SK-N-SH (cell line): ENCODE measurements around the gene EPHA3. TPM values are rescaled to one million over a fixed set of nuclear protein-coding genes. Genes with fewer than 3 reads are reported as not detected.

Source experiments
- CTCF ChIA-PET: fragments of 300-600, 350-600 bp; formaldehyde crosslinking; extraction: SDS; loops from one replicate; lab custom pipeline; 2021; lab: Yijun Ruan, JAX
- POLR2A ChIA-PET: fragments of 350-600 bp; sonication (Branson Sonifier 250); formaldehyde crosslinking; extraction: SDS; loops from one replicate; lab custom pipeline; 2020; ENCODE audit warnings: antibody characterized with exemption, inconsistent platforms; lab: Yijun Ruan, JAX
- DNase-seq: peaks from one replicate; pipeline ENCODE4 v3.0.0; 2012
- H2AFZ ChIP-seq: fragments of 200-600 bp; sonication (generic); 2 replicates; pipeline ENCODE4 v1.8.1; 2016; ENCODE audit warnings: antibody characterized with exemption, mild to moderate bottlenecking, low read depth
- H3F3A ChIP-seq: fragments of 200-600 bp; sonication (generic); replicated peaks from 2 replicates; pipeline ENCODE3; 2016; ENCODE audit warnings: antibody characterized with exemption, mild to moderate bottlenecking; ENCODE audit not compliant: insufficient read depth
- H3K27ac ChIP-seq, 2 experiments: fragments of 200-500 bp in 1 of 2; fragments of 200-600 bp in 1 of 2; sonication (Bioruptor generic) in 1 of 2; sonication (generic), shearing (Covaris generic) in 1 of 2; 2 replicates each; pipeline versions ENCODE4 v1.5.1 to v1.6.1; 2014 to 2016; ENCODE audit warnings: low read depth in 2 of 2, inconsistent platforms in 1 of 2, low read length in 1 of 2, mild to moderate bottlenecking in 1 of 2, mixed read lengths in 1 of 2
- H3K27me3 ChIP-seq: fragments of 200-600 bp; sonication (generic), shearing (Covaris generic); 2 replicates; pipeline ENCODE4 v1.6.1; 2016; ENCODE audit warnings: mixed run types; ENCODE audit not compliant: insufficient read depth
- H3K36me3 ChIP-seq, 2 experiments: fragments of 200-500 bp in 1 of 2; fragments of 200-600 bp in 1 of 2; sonication (Bioruptor generic) in 1 of 2; sonication (generic) in 1 of 2; replicated peaks in 1 of 2; 2 replicates each; pipeline versions ENCODE3 to v1.5.1; 2014 to 2016; ENCODE audit warnings: low read length in 1 of 2, mild to moderate bottlenecking in 1 of 2; ENCODE audit not compliant: insufficient read depth in 2 of 2, control insufficient read depth in 1 of 2
- H3K4me1 ChIP-seq, 2 experiments: fragments of 200-500 bp in 1 of 2; fragments of 200-600 bp in 1 of 2; sonication (Bioruptor generic) in 1 of 2; sonication (generic), shearing (Covaris generic) in 1 of 2; 2 replicates each; pipeline versions ENCODE4 v1.5.1 to v1.6.1; 2014 to 2016; ENCODE audit warnings: low read depth in 1 of 2, low read length in 1 of 2, mixed run types in 1 of 2; ENCODE audit not compliant: insufficient read depth in 2 of 2, control insufficient read depth in 1 of 2
- H3K4me2 ChIP-seq: fragments of 200-600 bp; sonication (generic), shearing (Covaris generic); 2 replicates; pipeline ENCODE4 v1.6.1; 2017; ENCODE audit warnings: mixed run types
- H3K4me3 ChIP-seq, 2 experiments: fragments of 200-500 bp in 1 of 2; fragments of 200-600 bp in 1 of 2; sonication (Bioruptor generic) in 1 of 2; sonication (generic), shearing (Covaris generic) in 1 of 2; 2 replicates each; pipeline versions ENCODE4 v1.5.1 to v1.8.1; 2014 to 2016; ENCODE audit warnings: low read depth in 2 of 2, inconsistent platforms in 1 of 2, low read length in 1 of 2, mild to moderate bottlenecking in 1 of 2, mixed read lengths in 1 of 2, moderate library complexity in 1 of 2
- H3K79me2 ChIP-seq: fragments of 200-600 bp; sonication (generic); 2 replicates; pipeline ENCODE4 v1.8.1; 2017; ENCODE audit warnings: mild to moderate bottlenecking; ENCODE audit not compliant: insufficient read depth
- H3K9ac ChIP-seq: fragments of 200-600 bp; sonication (generic); 2 replicates; pipeline ENCODE4 v1.6.1; 2017; ENCODE audit warnings: mixed run types
- H3K9me2 ChIP-seq: fragments of 200-600 bp; sonication (generic); 2 replicates; pipeline ENCODE4 v1.6.1; 2017; ENCODE audit warnings: mixed run types
- H3K9me3 ChIP-seq: fragments of 200-600 bp; sonication (generic); 2 replicates; pipeline ENCODE4 v1.6.1; 2017; ENCODE audit warnings: mixed run types, mild to moderate bottlenecking, moderate library complexity
- H4K20me1 ChIP-seq: fragments of 200-600 bp; sonication (generic); 2 replicates; pipeline ENCODE4 v1.6.1; 2017; ENCODE audit warnings: mild to moderate bottlenecking, mixed run types; ENCODE audit not compliant: insufficient read depth
- ELF1 ChIP-seq: IDR thresholded peaks from 2 replicates; pipeline ENCODE4 v1.4.0; 2012
- EP300 ChIP-seq, 2 experiments: IDR thresholded peaks; 2 replicates each; pipeline versions ENCODE4 v1.4.0 to v1.6.1; 2012; ENCODE audit warnings: borderline replicate concordance in 1 of 2, low read depth in 1 of 2, low read length in 1 of 2
- EZH2phosphoT487 ChIP-seq: fragments of 200-600 bp; sonication (generic); IDR thresholded peaks from 2 replicates; pipeline ENCODE4 v1.6.1; 2017; ENCODE audit warnings: low read depth, mixed run types, mild to moderate bottlenecking, antibody characterized with exemption, moderate library complexity, borderline replicate concordance
- FOSL2 ChIP-seq: IDR thresholded peaks from 2 replicates; pipeline ENCODE4 v1.4.0; 2012; ENCODE audit warnings: low read depth, mild to moderate bottlenecking, moderate library complexity, borderline replicate concordance
- FOXJ3 ChIP-seq: sonication (generic); formaldehyde crosslinking; IDR thresholded peaks from 2 replicates; pipeline ENCODE4 v1.5.1; 2020; ENCODE audit warnings: mild to moderate bottlenecking, missing genetic modification reagents
- FOXM1 ChIP-seq: IDR thresholded peaks from 2 replicates; pipeline ENCODE4 v1.4.0; 2012; ENCODE audit warnings: low read depth, mild to moderate bottlenecking
- GABPA ChIP-seq: IDR thresholded peaks from 2 replicates; pipeline ENCODE4 v1.4.0; 2012; ENCODE audit warnings: low read depth, mild to moderate bottlenecking
- JUND ChIP-seq: IDR thresholded peaks from 2 replicates; pipeline ENCODE4 v1.4.0; 2012
- MAX ChIP-seq: IDR thresholded peaks from 2 replicates; pipeline ENCODE4 v1.4.0; 2012; ENCODE audit warnings: low read depth
- NFIC ChIP-seq: IDR thresholded peaks from 2 replicates; pipeline ENCODE4 v1.4.0; 2012; ENCODE audit warnings: borderline replicate concordance
- RCOR1 ChIP-seq: fragments of 150-350 bp; IDR thresholded peaks from 2 replicates; pipeline ENCODE4 v1.6.1; 2017; ENCODE audit warnings: antibody characterized with exemption, low read length
- RFX5 ChIP-seq: IDR thresholded peaks from 2 replicates; pipeline ENCODE4 v1.6.1; 2012; ENCODE audit warnings: mild to moderate bottlenecking, improper control_type of control experiment, low read length
- TAF1 ChIP-seq: IDR thresholded peaks from 2 replicates; pipeline ENCODE4 v1.6.1; 2012; ENCODE audit warnings: low read depth, mild to moderate bottlenecking, low read length, moderate library complexity, borderline replicate concordance
- TEAD4 ChIP-seq: IDR thresholded peaks from 2 replicates; pipeline ENCODE4 v1.4.0; 2012; ENCODE audit warnings: mild to moderate bottlenecking, borderline replicate concordance; ENCODE audit not compliant: insufficient read depth
- YY1 ChIP-seq: IDR thresholded peaks from 2 replicates; pipeline ENCODE4 v1.4.0; 2012; ENCODE audit warnings: low read depth, mild to moderate bottlenecking
- WGBS: methylation state at CpG from one replicate; pipeline ENCODE4 v1.1.6; 2017; ENCODE audit warnings: low lambda C conversion rate; 5-methylcytosine and 5-hydroxymethylcytosine counted together
- polyA plus RNA-seq, 3 experiments: library from polyadenylated mRNA; depleted of rRNA; stranded (reverse); fragments of >200 nt; gene quantifications; 2 replicates each; pipeline ENCODE4 v1.2.3, GENCODE V29; 2012
- TF ChIP-seq, protein P1 (sequence below): IDR thresholded peaks from 2 replicates; pipeline ENCODE4 v1.6.1; 2012; ENCODE audit warnings: mild to moderate bottlenecking, low read depth, low read length, moderate library complexity

Gene EPHA3
- polyA plus RNA-seq, 1 of the 3 experiments (the other 2 are of a cell fraction) = not detected

GRCh38 chr3:89067736-89068135, 39.7 kb upstream of the EPHA3 start:
- no peaks in the 10 kb centered on the region for H3K27me3 ChIP-seq
- no peaks in the 10 kb centered on the region for H3K9me2 ChIP-seq
- H2AFZ ChIP-seq = no peak overlapping the region
- H4K20me1 ChIP-seq = no peaks in the 10 kb centered on the region
- H3K9me3 ChIP-seq = no peaks in the 10 kb centered on the region; the same call in 1 of the 2 replicates
- H3K4me3 ChIP-seq = no peak overlapping the region
- no peaks in the 10 kb centered on the region for H3K79me2 ChIP-seq
- no peaks in the 10 kb centered on the region for H3K36me3 ChIP-seq
- TF ChIP-seq FOSL2 (no peak), JUND (no peak), GABPA (no peak), NFIC (no peak), YY1 (no peak), RCOR1 (no peak), FOXM1 (no peak)
- H3K4me2 ChIP-seq = no peak overlapping the region
- CTCF ChIA-PET = no interaction called here
- no peaks in the 10 kb centered on the region for H3F3A ChIP-seq
- H3K27ac ChIP-seq = no peak overlapping the region
- DNase-seq = no peak
- WGBS = 3% methylated on average over 2 of the region's 2 CpGs
- H3K4me1 ChIP-seq = no peaks in the 10 kb centered on the region
- POLR2A ChIA-PET = no interaction called here
- no peak overlapping the region for H3K9ac ChIP-seq

GRCh38 chr3:89072642-89073041, 34.8 kb upstream of the EPHA3 start:
- H3K27me3 ChIP-seq = no peaks in the 10 kb centered on the region
- H3K79me2 ChIP-seq = no peaks in the 10 kb centered on the region
- DNase-seq = no peak
- POLR2A ChIA-PET = no interaction called here
- no peak overlapping the region for H3K27ac ChIP-seq
- H3K9me3 ChIP-seq = no peaks in the 10 kb centered on the region; the same call in 1 of the 2 replicates
- TF ChIP-seq EZH2phosphoT487 = no peak
- TF ChIP-seq, protein P1, sequence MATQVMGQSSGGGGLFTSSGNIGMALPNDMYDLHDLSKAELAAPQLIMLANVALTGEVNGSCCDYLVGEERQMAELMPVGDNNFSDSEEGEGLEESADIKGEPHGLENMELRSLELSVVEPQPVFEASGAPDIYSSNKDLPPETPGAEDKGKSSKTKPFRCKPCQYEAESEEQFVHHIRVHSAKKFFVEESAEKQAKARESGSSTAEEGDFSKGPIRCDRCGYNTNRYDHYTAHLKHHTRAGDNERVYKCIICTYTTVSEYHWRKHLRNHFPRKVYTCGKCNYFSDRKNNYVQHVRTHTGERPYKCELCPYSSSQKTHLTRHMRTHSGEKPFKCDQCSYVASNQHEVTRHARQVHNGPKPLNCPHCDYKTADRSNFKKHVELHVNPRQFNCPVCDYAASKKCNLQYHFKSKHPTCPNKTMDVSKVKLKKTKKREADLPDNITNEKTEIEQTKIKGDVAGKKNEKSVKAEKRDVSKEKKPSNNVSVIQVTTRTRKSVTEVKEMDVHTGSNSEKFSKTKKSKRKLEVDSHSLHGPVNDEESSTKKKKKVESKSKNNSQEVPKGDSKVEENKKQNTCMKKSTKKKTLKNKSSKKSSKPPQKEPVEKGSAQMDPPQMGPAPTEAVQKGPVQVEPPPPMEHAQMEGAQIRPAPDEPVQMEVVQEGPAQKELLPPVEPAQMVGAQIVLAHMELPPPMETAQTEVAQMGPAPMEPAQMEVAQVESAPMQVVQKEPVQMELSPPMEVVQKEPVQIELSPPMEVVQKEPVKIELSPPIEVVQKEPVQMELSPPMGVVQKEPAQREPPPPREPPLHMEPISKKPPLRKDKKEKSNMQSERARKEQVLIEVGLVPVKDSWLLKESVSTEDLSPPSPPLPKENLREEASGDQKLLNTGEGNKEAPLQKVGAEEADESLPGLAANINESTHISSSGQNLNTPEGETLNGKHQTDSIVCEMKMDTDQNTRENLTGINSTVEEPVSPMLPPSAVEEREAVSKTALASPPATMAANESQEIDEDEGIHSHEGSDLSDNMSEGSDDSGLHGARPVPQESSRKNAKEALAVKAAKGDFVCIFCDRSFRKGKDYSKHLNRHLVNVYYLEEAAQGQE = no peak
- no peak for TF ChIP-seq MAX
- TF ChIP-seq TEAD4 = no peak
- no peak for TF ChIP-seq EP300 (IDR thresholded peaks at IDR 0.05; ENCODE audit: borderline replicate concordance in 1 of 2, low read depth in 1 of 2, low read length in 1 of 2)
- no peak for TF ChIP-seq GABPA
- no peak for TF ChIP-seq ELF1
- no peak for TF ChIP-seq RFX5
- no peak for TF ChIP-seq JUND
- TF ChIP-seq TAF1 = no peak
- TF ChIP-seq FOXM1 = no peak
- TF ChIP-seq FOXJ3 = no peak
- no peaks in the 10 kb centered on the region for H3K4me1 ChIP-seq
- no peak overlapping the region for H3K4me2 ChIP-seq
- CTCF ChIA-PET = no interaction called here
- H3K36me3 ChIP-seq = no peaks in the 10 kb centered on the region
- WGBS = 2% methylated on average over 2 of the region's 2 CpGs
- H2AFZ ChIP-seq = no peak overlapping the region
- H3K4me3 ChIP-seq = no peak overlapping the region
- no peak overlapping the region for H3K9ac ChIP-seq
- H3K9me2 ChIP-seq = no peaks in the 10 kb centered on the region
- no peaks in the 10 kb centered on the region for H4K20me1 ChIP-seq
- no peaks in the 10 kb centered on the region for H3F3A ChIP-seq
